Testis (tissue), 2 donors: ENCODE measurements around the gene RET.

Experiments used
- CTCF ChIP-seq, 3 experiments: fragments of 450-650 bp in 2 of 3; fragments of 200-600 bp in 1 of 3; sonication (generic) in 1 of 3; IDR thresholded peaks; one replicate each; pipeline ENCODE4 v1.5.1; 2016 to 2019; ENCODE audit warnings: antibody characterized with exemption in 3 of 3, mild to moderate bottlenecking in 2 of 3, moderate library complexity in 1 of 3
- POLR2A ChIP-seq: fragments of 450-650 bp; IDR thresholded peaks from one replicate; pipeline ENCODE4 v1.6.1; 2017; ENCODE audit warnings: antibody characterized with exemption, mild to moderate bottlenecking, moderate library complexity

- TF ChIP-seq CTCF (IDR thresholded peaks at IDR 0.05) (no peak), POLR2A (no peak)
Observed at GRCh38 chr10:43172645-43173044, 95.8 kb downstream of the RET start.
